ENCODE measurements around the gene CYP11A1. TPM values are rescaled to one million over a fixed set of nuclear protein-coding genes. Genes with fewer than 3 reads are reported as not detected.

The CYP11A1 gene
- total and polyA plus RNA-seq, 10 of the 15 experiments (the other 5 are each of a cell fraction or from before 2014, with no cell fraction given): 0.11 to 1.2 (median 0.23) TPM; not detected in 5

GRCh38 chr15:74373731-74374647, 6.5 kb upstream of the CYP11A1 start:
- CTCF ChIA-PET: interaction anchor here (0.6 to 21.7 kb wide), 31 partner anchors 9 to 426 kb away, joined by 3 to 655 read pairs (median 4); partner anchors contain the start of gene SEMA7A
- RAD21 ChIA-PET (ENCODE audit: unreplicated experiment): interaction anchor here (0.7 to 3.2 kb wide), 11 partner anchors 10 to 395 kb away, joined by 3 to 18 read pairs (median 5); partner anchors contain the start of gene UBL7
- Histone ChIP-seq H3K27ac (ENCODE audit: control insufficient read depth, insufficient read depth) (peak overlapping the region; percentile 49), H4K20me1 (ENCODE audit: control insufficient read depth, insufficient read depth) (no peaks in the 10 kb centered on the region), H3K4me2 (ENCODE audit: control insufficient read depth, insufficient read depth) (peak overlapping the region; percentile 82), H3K4me3 (peak overlapping the region; percentile 69), H3K9ac (ENCODE audit: control insufficient read depth, insufficient read depth, low read length) (peak overlapping the region; percentile 60), H3K9me3 (replicated peaks; ENCODE audit: control insufficient read depth, insufficient read depth, low read length) (no peaks in the 10 kb centered on the region), H3K79me2 (ENCODE audit: control insufficient read depth, insufficient read depth, low read length) (no peaks in the 10 kb centered on the region; the same call in 1 of the 2 replicates), H3K36me3 (ENCODE audit: control insufficient read depth in 2 of 2, insufficient read depth in 2 of 2, low read length in 1 of 2) (no peaks in the 10 kb centered on the region), H3K4me1 (ENCODE audit: control insufficient read depth, insufficient read depth, low read length) (peaks cover 32% of the 10 kb centered on the region), H3K27me3 (replicated peaks in 1 of 2; ENCODE audit: control insufficient read depth in 2 of 2, insufficient read depth in 2 of 2, low read length in 1 of 2) (no peaks in the 10 kb centered on the region; a peak in 2 of 4 replicates), H2AFZ (ENCODE audit: control insufficient read depth, low read depth, low read length) (peak overlapping the region; percentile 87)
- intact Hi-C loops (cut with micrococcal nuclease; ENCODE audit: unreplicated experiment) (loop anchor here (1.0 to 2.0 kb wide), 3 partner anchors 167 to 258 kb away; partner anchors contain the start of gene ARID3B), in situ Hi-C loops (cut with MboI) (no loop called here)
- 1% methylated on average over 55 of the region's 62 CpGs for WGBS (ENCODE audit: insufficient coverage, insufficient replicate concordance, low lambda C conversion rate, missing lambda C conversion rate)
- peak; percentile 97 for ATAC-seq
- FAIRE-seq: peak; percentile 92
- SMC1A ChIA-PET (ENCODE audit: uncharacterized antibody, unreplicated experiment): interaction anchor here (0.8 to 21.3 kb wide), 12 partner anchors 8 to 395 kb away, joined by 3 to 544 read pairs (median 4); partner anchors contain the start of gene SEMA7A
- BruUV-seq (replicated peaks): no TSS peak
- no peak for DNase-seq (ENCODE audit: low read depth, low spot score)
- POLR2A ChIA-PET: interaction anchor here (0.6 to 1.7 kb wide), 8 partner anchors 10 to 257 kb away, joined by 3 to 6 read pairs (median 4); partner anchors contain the start of gene UBL7
- no peak for TF ChIP-seq NFIC (IDR thresholded peaks at IDR 0.05; ENCODE audit: low read depth, low read length)
- TF ChIP-seq HSF1 (IDR thresholded peaks at IDR 0.05; ENCODE audit: low read depth, low read length): no peak
- peak; percentile 73 for TF ChIP-seq PKNOX1 (IDR thresholded peaks at IDR 0.05)
- no peak for TF ChIP-seq MEF2B (IDR thresholded peaks at IDR 0.05; ENCODE audit: partially characterized antibody, poor library complexity, severe bottlenecking)
- no peak for TF ChIP-seq HCFC1 (IDR thresholded peaks at IDR 0.05; ENCODE audit: low read length)
- no peak for TF ChIP-seq ZBTB40 (IDR thresholded peaks at IDR 0.05; ENCODE audit: borderline replicate concordance)
- TF ChIP-seq SREBF2 (IDR thresholded peaks at IDR 0.05; ENCODE audit: low read length): 0 out of 2 replicates have a peak, but pooled peaks have one; percentile 16
- peak; percentile 69 for TF ChIP-seq SMC3 (IDR thresholded peaks at IDR 0.05; ENCODE audit: borderline replicate concordance, low read length)
- no peak for TF ChIP-seq HDAC6 (IDR thresholded peaks at IDR 0.05; ENCODE audit: unreplicated experiment)
- peak; percentile 56; the same call in 1 of the 2 replicates for TF ChIP-seq POLR2A (IDR thresholded peaks at IDR 0.05; ENCODE audit: low read depth, low read length)
- no peak for TF ChIP-seq GABPA (IDR thresholded peaks at IDR 0.05; ENCODE audit: low read depth)
- no peak for TF ChIP-seq SMAD5 (IDR thresholded peaks at IDR 0.05; ENCODE audit: low read depth)
- TF ChIP-seq KDM1A (IDR thresholded peaks at IDR 0.05; ENCODE audit: borderline replicate concordance): no peak
- no peak for TF ChIP-seq ATF7 (IDR thresholded peaks at IDR 0.05; ENCODE audit: low read depth)
- TF ChIP-seq RFX5 (IDR thresholded peaks at IDR 0.05; ENCODE audit: low read depth, low read length): peak; percentile 95
- TF ChIP-seq POLR2AphosphoS5 (IDR thresholded peaks at IDR 0.05; ENCODE audit: low read length): no peak
- peak in 1 of 2 experiments; percentile 14; a peak in 1 of 3 replicates for TF ChIP-seq EGR1 (IDR thresholded peaks at IDR 0.05; ENCODE audit: borderline replicate concordance in 1 of 2, low read depth in 2 of 2, low read length in 2 of 2)
